Keratinocyte (primary cell): Measurements from ENCODE around the gene EYS.

Experiments used
- CTCF ChIP-seq, 3 experiments: IDR thresholded peaks in 1 of 3; conservative IDR thresholded peaks in 1 of 3; optimal IDR thresholded peaks in 1 of 3; 2 replicates in 2 of 3; 3 replicates in 1 of 3; pipeline versions ENCODE3 to v1.5.1; 2011; ENCODE audit warnings: low read length in 3 of 3, mild to moderate bottlenecking in 3 of 3, moderate library complexity in 2 of 3, control low read depth in 1 of 3, inconsistent platforms in 1 of 3; ENCODE audit not compliant: insufficient read depth in 2 of 3; ENCODE audit errors: extremely low read depth in 1 of 3
- EZH2 ChIP-seq: IDR thresholded peaks from one replicate; pipeline ENCODE4 v1.6.1; 2012; ENCODE audit warnings: inconsistent platforms, mild to moderate bottlenecking, low read length, moderate library complexity

- TF ChIP-seq CTCF (optimal IDR thresholded peaks at IDR 0.05 in 1 of 3, IDR thresholded peaks at IDR 0.05 in 1 of 3, conservative IDR thresholded peaks at IDR 0.05 in 1 of 3; ENCODE audit: extremely low read depth in 1 of 3, insufficient read depth in 2 of 3, low read length in 3 of 3) (no peak), EZH2 (no peak)
These were observed 1536.7 kb downstream of the EYS start for GRCh38 chr6:64170316-64170715.
